IMR-90 (cell line): ENCODE data around the gene HS3ST5. TPM values are rescaled to one million over a fixed set of nuclear protein-coding genes. Genes with fewer than 3 reads are reported as not detected.
"Not testable (repeated sequence)": the region's sequence is repeated elsewhere in the genome, so short reads cannot be mapped to it uniquely, and the experiment has no call there.

Source experiments
- ATAC-seq: fragments of 200-7000 bp; cut with Tn5 transposase; 2 replicates; pipeline ENCODE4 v1.9.1; 2020; ENCODE audit warnings: low read depth, mild to moderate bottlenecking, moderate library complexity
- BruUV-seq: library from RNA; stranded (reverse); fragments of 400-500 nt; replicated peaks from 2 replicates; lab custom pipeline; 2021; lab: Mats Ljungman, UMichigan
- CTCF ChIA-PET: fragments of 300-600 bp; formaldehyde crosslinking; extraction: SDS; loops from one replicate; lab custom pipeline; 2021; ENCODE audit warnings: antibody characterized with exemption; lab: Yijun Ruan, JAX
- POLR2A ChIA-PET: fragments of 300-600 bp; sonication (Branson Sonifier 250); formaldehyde crosslinking; loops from one replicate; lab custom pipeline; 2022; ENCODE audit warnings: antibody characterized with exemption; ENCODE audit not compliant: unreplicated experiment; lab: Charles Lee
- DNase-seq: peaks from one replicate; pipeline ENCODE4 v3.0.0; 2013
- H2AFZ ChIP-seq: replicated peaks from 2 replicates; pipeline ENCODE3; 2013; ENCODE audit warnings: low read length, mild to moderate bottlenecking; ENCODE audit not compliant: poor library complexity
- H2AK5ac ChIP-seq: 2 replicates; pipeline ENCODE4 v1.6.1; 2013; ENCODE audit warnings: low read depth, low read length, inconsistent platforms
- H2AK9ac ChIP-seq: replicated peaks from 2 replicates; pipeline ENCODE3; 2013; ENCODE audit warnings: mild to moderate bottlenecking, low read depth, low read length, moderate library complexity; ENCODE audit not compliant: poor library complexity
- H2BK120ac ChIP-seq: 2 replicates; pipeline ENCODE4 v1.6.1; 2013; ENCODE audit warnings: low read depth, low read length, inconsistent platforms
- H2BK15ac ChIP-seq: 3 replicates; pipeline ENCODE4 v1.6.1; 2013; ENCODE audit warnings: low read depth, low read length, inconsistent platforms
- H2BK20ac ChIP-seq: 2 replicates; pipeline ENCODE4 v1.6.1; 2013; ENCODE audit warnings: low read depth, mild to moderate bottlenecking, inconsistent platforms, low read length, moderate library complexity
- H2BK5ac ChIP-seq: 2 replicates; pipeline ENCODE4 v1.6.1; 2013; ENCODE audit warnings: mild to moderate bottlenecking, low read depth, low read length, inconsistent platforms; ENCODE audit not compliant: poor library complexity, severe bottlenecking
- H3K14ac ChIP-seq: replicated peaks from 2 replicates; pipeline ENCODE4 v1.6.1; 2013; ENCODE audit warnings: low read depth, low read length, inconsistent platforms
- H3K18ac ChIP-seq: 2 replicates; pipeline ENCODE4 v1.6.1; 2013; ENCODE audit warnings: low read depth, low read length, control low read depth
- H3K23ac ChIP-seq: 2 replicates; pipeline ENCODE4 v1.6.1; 2013; ENCODE audit warnings: low read depth, low read length, inconsistent platforms
- H3K27ac ChIP-seq: 2 replicates; pipeline ENCODE4 v1.5.1; 2013; ENCODE audit warnings: mild to moderate bottlenecking, control low read depth, low read length; ENCODE audit not compliant: insufficient read depth
- H3K27me3 ChIP-seq: 2 replicates; pipeline ENCODE4 v1.6.1; 2013; ENCODE audit warnings: low read length; ENCODE audit not compliant: control insufficient read depth, insufficient read depth
- H3K36me3 ChIP-seq: 2 replicates; pipeline ENCODE4 v1.6.1; 2013; ENCODE audit warnings: low read length, mixed read lengths; ENCODE audit not compliant: control insufficient read depth, insufficient read depth
- H3K4ac ChIP-seq: 2 replicates; pipeline ENCODE4 v1.6.1; 2013; ENCODE audit warnings: low read depth, low read length, inconsistent platforms
- H3K4me1 ChIP-seq: 2 replicates; pipeline ENCODE4 v1.6.1; 2013; ENCODE audit warnings: low read length, mixed read lengths; ENCODE audit not compliant: control insufficient read depth, insufficient read depth
- H3K4me2 ChIP-seq: 2 replicates; pipeline ENCODE4 v1.6.1; 2013; ENCODE audit warnings: low read depth, mild to moderate bottlenecking, control low read depth, low read length, moderate library complexity
- H3K4me3 ChIP-seq: 2 replicates; pipeline ENCODE4 v1.5.1; 2013; ENCODE audit warnings: low read depth, mild to moderate bottlenecking, control low read depth, low read length, moderate library complexity; ENCODE audit not compliant: insufficient read depth
- H3K56ac ChIP-seq: 2 replicates; pipeline ENCODE4 v1.6.1; 2013; ENCODE audit warnings: low read length, inconsistent platforms; ENCODE audit not compliant: insufficient read depth; ENCODE audit errors: extremely low read depth
- H3K79me1 ChIP-seq, 2 experiments: 2 replicates each; pipeline ENCODE4 v1.6.1; 2013; ENCODE audit warnings: low read length in 2 of 2, inconsistent platforms in 1 of 2, low read depth in 1 of 2
- H3K9ac ChIP-seq: 2 replicates; pipeline ENCODE4 v1.6.1; 2013; ENCODE audit warnings: low read depth, low read length, control low read depth
- H3K9me1 ChIP-seq: 2 replicates; pipeline ENCODE4 v1.6.1; 2013; ENCODE audit warnings: low read length, inconsistent platforms; ENCODE audit not compliant: insufficient read depth
- H3K9me3 ChIP-seq: 2 replicates; pipeline ENCODE4 v1.6.1; 2013; ENCODE audit warnings: low read length; ENCODE audit not compliant: control insufficient read depth, insufficient read depth
- H4K20me1 ChIP-seq: 2 replicates; pipeline ENCODE4 v1.6.1; 2013; ENCODE audit warnings: low read length, inconsistent platforms; ENCODE audit not compliant: insufficient read depth
- H4K5ac ChIP-seq: 2 replicates; pipeline ENCODE4 v1.6.1; 2013; ENCODE audit warnings: mild to moderate bottlenecking, low read depth, low read length, control low read depth
- H4K8ac ChIP-seq, 2 experiments: 2 replicates each; pipeline ENCODE4 v1.6.1; 2013; ENCODE audit warnings: low read depth in 2 of 2, low read length in 2 of 2, control low read depth in 1 of 2, inconsistent platforms in 1 of 2
- H4K91ac ChIP-seq: 2 replicates; pipeline ENCODE4 v1.6.1; 2013; ENCODE audit warnings: low read depth, low read length, inconsistent platforms; ENCODE audit not compliant: insufficient read depth
- WGBS, 2 experiments: methylation state at CpG; one replicate each; pipeline versions ENCODE4 v1.1.5 to v1.1.7; 2013; ENCODE audit warnings: missing lambda C conversion rate in 2 of 2; ENCODE audit not compliant: insufficient read length in 1 of 2; ENCODE audit errors: extremely low coverage in 2 of 2; 5-methylcytosine and 5-hydroxymethylcytosine counted together
- dilution Hi-C: fragments of 300-500 bp; cut with HindIII; formaldehyde crosslinking; loops from one replicate; pipeline ENCODE4 v1.14.3; 2018; ENCODE audit warnings: low sequenced_read_pairs; ENCODE audit not compliant: unreplicated experiment
- in situ Hi-C: fragments of 300-500 bp; cut with MboI; formaldehyde crosslinking; loops from 3 replicates; pipeline ENCODE4 v1.14.3; 2019; ENCODE audit warnings: low sequenced_read_pairs, inconsistent platforms, mixed read lengths
- intact Hi-C: fragments of 100-400 bp; cut with micrococcal nuclease; formaldehyde crosslinking; loops from 2 replicates; pipeline ENCODE4 v1.10.0; 2022
- polyA plus RNA-seq, 3 experiments: library from polyadenylated mRNA; depleted of rRNA; stranded (reverse); fragments of >200 nt; gene quantifications; 2 replicates each; pipeline ENCODE4 v1.2.3, GENCODE V29; 2012; ENCODE audit warnings: low replicate concordance in 1 of 3
- total RNA-seq: library from RNA; depleted of rRNA; stranded (reverse); fragments of >200 nt; gene quantifications from 2 replicates; pipeline ENCODE4 v1.2.3, GENCODE V29; 2012

HS3ST5 gene
- total and polyA plus RNA-seq, 2 of the 4 experiments (the other 2 are of a cell fraction), result not detected

GRCh38 chr6:114217996-114218395, 124.8 kb downstream of the HS3ST5 start:
- H2AK9ac ChIP-seq, H3K79me1 ChIP-seq, H4K5ac ChIP-seq, H3K4me2 ChIP-seq, H3K9ac ChIP-seq, dilution Hi-C loops, H3K4me3 ChIP-seq, H2AK5ac ChIP-seq, H3K36me3 ChIP-seq, H3K27ac ChIP-seq, ATAC-seq, POLR2A ChIA-PET, CTCF ChIA-PET, DNase-seq, H3K14ac ChIP-seq, H2BK15ac ChIP-seq, H3K27me3 ChIP-seq, H4K8ac ChIP-seq, H4K91ac ChIP-seq, H2BK20ac ChIP-seq, H2AFZ ChIP-seq, intact Hi-C loops, H4K20me1 ChIP-seq, H3K56ac ChIP-seq, H3K9me3 ChIP-seq, H3K18ac ChIP-seq, H3K23ac ChIP-seq, H2BK120ac ChIP-seq, BruUV-seq, H3K4ac ChIP-seq, H2BK5ac ChIP-seq, H3K9me1 ChIP-seq, H3K4me1 ChIP-seq, in situ Hi-C loops: not testable (repeated sequence)
- WGBS, 2 experiments, result 83% methylated on average over 1 of the region's 10 CpGs; no CpG with 5 or more reads in 1 of the 2 experiments
